Aorta (tissue), 5 donors: ENCODE results near the gene MRE11. TPM values are rescaled to one million over a fixed set of nuclear protein-coding genes. Genes with fewer than 3 reads are reported as not detected.

Source experiments
- ATAC-seq: fragments of 200-7000 bp; cut with Tn5 transposase; one replicate; pipeline ENCODE4 v1.9.1; 2022; ENCODE audit warnings: moderate library complexity; ENCODE audit not compliant: low FRiP score
- DNase-seq, 2 donors: peaks; one replicate each; pipeline ENCODE4 v3.0.0-alpha.2; 2020
- H3K27ac ChIP-seq, 2 donors: one replicate each; pipeline ENCODE4 v1.5.1; 2013; ENCODE audit warnings: low read length in 2 of 2, mild to moderate bottlenecking in 2 of 2, moderate library complexity in 2 of 2, control low read depth in 1 of 2, inconsistent platforms in 1 of 2, low read depth in 1 of 2
- H3K27me3 ChIP-seq, 2 donors: one replicate each; pipeline ENCODE4 v1.6.1; 2013; ENCODE audit warnings: control low read depth in 1 of 2, low read length in 1 of 2, mild to moderate bottlenecking in 1 of 2, moderate library complexity in 1 of 2; ENCODE audit not compliant: insufficient read depth in 2 of 2, control insufficient read depth in 1 of 2
- H3K36me3 ChIP-seq, 2 donors: one replicate each; pipeline ENCODE4 v1.6.1; 2013; ENCODE audit warnings: control low read depth in 1 of 2, low read length in 1 of 2, mild to moderate bottlenecking in 1 of 2; ENCODE audit not compliant: insufficient read depth in 2 of 2, control insufficient read depth in 1 of 2
- H3K4me1 ChIP-seq, 2 donors: one replicate each; pipeline ENCODE4 v1.6.1; 2013; ENCODE audit warnings: low read length in 2 of 2, control low read depth in 1 of 2, mild to moderate bottlenecking in 1 of 2, moderate library complexity in 1 of 2; ENCODE audit not compliant: insufficient read depth in 2 of 2, control insufficient read depth in 1 of 2
- H3K4me3 ChIP-seq, 2 donors: one replicate each; pipeline ENCODE4 v1.5.1; 2013; ENCODE audit warnings: low read length in 2 of 2, control low read depth in 1 of 2, mild to moderate bottlenecking in 1 of 2
- H3K9me3 ChIP-seq: one replicate; pipeline ENCODE4 v1.6.1; 2013; ENCODE audit warnings: mild to moderate bottlenecking, low read length; ENCODE audit not compliant: control insufficient read depth
- WGBS, 2 donors: extraction: QIAGEN DNeasy Blood & Tissue Kit; methylation state at CpG; one replicate each; pipeline ENCODE4 v1.1.7; 2013; 5-methylcytosine and 5-hydroxymethylcytosine counted together
- intact Hi-C, 2 donors: fragments of 100-400 bp; cut with DNase I; formaldehyde crosslinking; loops; one replicate each; pipeline versions ENCODE4 v1.14.2 to v1.15.0; 2022
- polyA plus RNA-seq, 2 donors: library from polyadenylated mRNA; stranded (reverse); fragments of 200-250 nt; gene quantifications; one replicate each; pipeline ENCODE4 v1.2.3, GENCODE V29; 2013
- total RNA-seq, 2 donors: library from RNA; stranded (reverse); fragmentation: NEBNext Ultra II Directional; extraction: Animal tissue kit (Norgen Biotek cat#: 25700); gene quantifications; one replicate each; pipeline ENCODE4 v1.2.1, GENCODE V29; 2021
- donor health status: healthy with polysubstance abuse.
- donor health status: Bipolar disorder and iron deficiency.
- donor health status: DM: no; HTN: no; CAD: no.
- donor health status: DM: no; HTN: no; CAD: no.
- donor health status: DM: yes; HTN: yes; CAD: no.

The MRE11 gene
- total and polyA plus RNA-seq, 4 donors = 3.4 to 27.9 (median 10.5) TPM

DNA sequence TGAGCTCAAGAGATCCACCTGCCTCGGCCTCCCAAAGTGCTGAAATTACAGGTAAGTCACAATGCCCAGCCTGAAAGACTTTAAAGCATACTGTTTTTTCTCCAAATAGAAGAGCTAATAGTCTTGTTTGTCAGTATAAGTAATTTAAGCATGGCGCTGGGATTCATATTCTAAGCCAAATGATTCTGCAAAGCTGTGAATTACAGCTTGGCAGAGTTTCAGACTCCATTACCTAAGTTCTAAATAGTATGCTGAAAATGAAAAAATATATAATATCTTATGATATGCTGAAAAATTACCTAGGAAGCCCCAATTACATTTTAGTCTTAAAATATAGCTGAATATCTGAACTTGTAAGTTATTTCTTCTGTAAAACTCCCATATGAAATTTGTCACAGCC, 39.3 kb downstream of the MRE11 start:
- ATAC-seq (no peak), DNase-seq (no peak)
- intact Hi-C loops = no loop called here
- Histone ChIP-seq H3K27me3 (no peaks in the 10 kb centered on the region), H3K4me1 (no peaks in the 10 kb centered on the region), H3K9me3 (no peaks in the 10 kb centered on the region), H3K27ac (no peak overlapping the region), H3K4me3 (no peak overlapping the region), H3K36me3 (no peaks in the 10 kb centered on the region)
- WGBS, 2 donors = 98 to 100% methylated on average over 2 of the region's 2 CpGs

DNA sequence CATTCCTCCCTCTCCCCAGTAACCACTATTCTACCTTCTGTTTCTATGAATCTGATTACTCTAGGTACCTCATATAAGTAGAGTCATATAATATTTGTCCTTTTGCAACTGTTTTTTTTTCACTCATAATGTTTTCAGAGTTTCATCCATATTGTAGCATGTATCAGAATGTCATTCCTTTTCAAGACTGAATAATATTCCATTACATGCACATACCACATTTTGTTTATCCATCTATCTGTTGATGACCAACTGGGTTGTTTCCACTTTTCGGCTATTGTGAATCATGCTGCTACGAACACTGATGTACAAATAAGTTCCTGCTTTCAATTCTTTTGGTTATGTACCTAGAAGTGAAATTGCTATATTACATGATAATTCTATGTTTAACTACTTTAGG, 40.7 kb downstream of the MRE11 start:
- no peaks in the 10 kb centered on the region for H3K9me3 ChIP-seq
- no peaks in the 10 kb centered on the region for H3K4me1 ChIP-seq
- no peaks in the 10 kb centered on the region for H3K27me3 ChIP-seq
- no peaks in the 10 kb centered on the region for H3K36me3 ChIP-seq
- ATAC-seq (no peak), DNase-seq (no peak)
- intact Hi-C loops = no loop called here
- 98 to 100% methylated on average over 2 of the region's 2 CpGs for WGBS, 2 donors
- no peak overlapping the region for H3K27ac ChIP-seq
- H3K4me3 ChIP-seq = no peak overlapping the region

DNA sequence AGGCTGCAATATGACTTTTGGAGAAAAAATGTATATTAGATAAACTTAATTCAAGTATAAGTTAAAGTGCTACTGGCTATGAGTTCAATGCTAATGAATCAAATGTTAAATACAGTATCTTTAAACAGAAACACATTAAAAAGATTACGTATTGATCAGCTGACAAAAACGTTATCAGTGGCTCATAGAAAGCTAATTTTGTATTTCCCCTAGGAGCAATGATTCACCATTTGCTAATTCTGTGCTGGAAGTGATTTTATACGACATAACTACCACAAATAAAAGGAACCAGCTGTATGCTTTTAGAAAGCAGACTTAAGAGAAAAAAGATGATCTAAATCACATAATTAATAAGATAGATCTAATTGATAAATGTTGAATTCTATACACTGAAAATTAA, 43.6 kb downstream of the MRE11 start:
- WGBS, 2 donors = 37 to 48% methylated on average over 3 of the region's 3 CpGs
- H3K9me3 ChIP-seq = no peaks in the 10 kb centered on the region
- DNase-seq = no peak
- ATAC-seq = no peak
- H3K36me3 ChIP-seq = peaks cover 0 to 1% of the 10 kb centered on the region in 2 donors
- no peak overlapping the region for H3K27ac ChIP-seq
- intact Hi-C loops = no loop called here
- H3K4me1 ChIP-seq = no peaks in the 10 kb centered on the region
- no peaks in the 10 kb centered on the region for H3K27me3 ChIP-seq
- no peak overlapping the region for H3K4me3 ChIP-seq

DNA sequence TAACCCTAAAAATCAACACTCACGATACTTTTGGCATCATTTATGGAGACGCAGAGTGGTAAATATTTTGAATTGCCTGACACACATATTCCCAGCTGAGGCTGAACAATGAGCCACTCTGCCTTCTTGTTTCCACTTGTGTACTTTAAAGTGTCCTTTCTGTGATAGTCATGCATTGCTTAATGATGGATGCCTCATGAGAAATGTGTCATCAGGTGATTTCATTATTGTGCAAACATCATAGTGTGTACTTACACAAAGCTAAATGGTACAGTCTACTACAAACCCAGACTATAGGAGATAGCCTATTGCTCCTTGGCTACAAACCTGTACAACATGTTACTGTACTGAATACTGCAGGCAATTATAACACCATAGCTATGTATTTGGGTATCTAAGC, 44.2 kb downstream of the MRE11 start:
- no peak for ATAC-seq
- H3K27ac ChIP-seq = no peak overlapping the region
- H3K4me1 ChIP-seq = no peaks in the 10 kb centered on the region
- H3K9me3 ChIP-seq = no peaks in the 10 kb centered on the region
- DNase-seq = no peak
- 58 to 75% methylated on average over 2 of the region's 2 CpGs for WGBS, 2 donors
- H3K27me3 ChIP-seq = no peaks in the 10 kb centered on the region
- H3K4me3 ChIP-seq = no peak overlapping the region
- H3K36me3 ChIP-seq = peaks cover 0 to 1% of the 10 kb centered on the region in 2 donors
- intact Hi-C loops = no loop called here

DNA sequence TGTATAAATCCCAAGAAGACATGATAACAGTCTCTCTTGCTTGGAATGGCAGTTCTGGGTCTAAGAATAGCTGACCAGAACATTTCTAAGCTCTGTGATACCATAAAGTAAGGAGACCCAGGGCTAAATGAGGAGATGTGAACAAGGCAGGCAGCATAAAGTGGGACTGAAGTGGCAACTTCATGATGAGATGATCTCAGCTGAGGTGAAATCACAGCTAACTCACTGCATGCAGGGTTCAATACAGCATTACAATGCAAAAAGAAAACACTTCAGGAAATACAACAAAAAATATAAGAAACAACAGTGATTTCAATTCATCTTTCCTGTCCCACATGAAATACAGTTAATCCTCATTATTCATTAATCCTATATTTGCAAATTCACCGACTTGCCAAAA, 44.6 kb downstream of the MRE11 start:
- no peak overlapping the region for H3K27ac ChIP-seq

DNA sequence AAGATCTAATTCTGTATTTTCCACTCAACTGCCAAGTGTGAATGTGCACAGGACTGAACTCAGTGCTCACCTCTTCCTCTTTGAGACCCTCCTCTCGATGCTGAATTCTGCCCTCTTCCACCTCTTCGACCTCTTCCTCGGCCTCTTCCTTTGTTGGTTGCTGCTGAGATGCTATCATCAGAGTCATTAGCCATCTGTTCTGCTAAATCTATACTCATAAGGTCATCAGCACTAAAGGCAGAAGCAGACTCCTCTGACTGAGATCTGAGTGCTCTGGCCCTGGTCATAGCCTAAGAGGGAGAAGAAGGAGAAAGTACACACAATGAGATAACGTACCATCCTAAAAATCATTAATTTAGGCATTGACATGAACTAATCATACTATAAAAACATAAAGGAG, 46.5 kb downstream of the MRE11 start:
- no peak for ATAC-seq
- Histone ChIP-seq H3K27me3 (no peaks in the 10 kb centered on the region), H3K27ac (no peak overlapping the region), H3K4me1 (no peaks in the 10 kb centered on the region), H3K9me3 (no peaks in the 10 kb centered on the region), H3K36me3 (peaks cover 0 to 1% of the 10 kb centered on the region in 2 donors), H3K4me3 (no peak overlapping the region)
- 92 to 93% methylated on average over 4 of the region's 4 CpGs for WGBS, 2 donors
- intact Hi-C loops = no loop called here
- no peak for DNase-seq

More for the DNA sequence above, 44.6 kb downstream of the MRE11 start:
- DNase-seq (no peak), ATAC-seq (no peak)
- H3K9me3 ChIP-seq = no peaks in the 10 kb centered on the region
- H3K36me3 ChIP-seq = peaks cover 0 to 1% of the 10 kb centered on the region in 2 donors
- H3K4me3 ChIP-seq = no peak overlapping the region
- H3K4me1 ChIP-seq = no peaks in the 10 kb centered on the region
- no peaks in the 10 kb centered on the region for H3K27me3 ChIP-seq
- intact Hi-C loops = no loop called here
- WGBS, 2 donors = 85 to 92% methylated on average over 1 of the region's 1 CpG

DNA sequence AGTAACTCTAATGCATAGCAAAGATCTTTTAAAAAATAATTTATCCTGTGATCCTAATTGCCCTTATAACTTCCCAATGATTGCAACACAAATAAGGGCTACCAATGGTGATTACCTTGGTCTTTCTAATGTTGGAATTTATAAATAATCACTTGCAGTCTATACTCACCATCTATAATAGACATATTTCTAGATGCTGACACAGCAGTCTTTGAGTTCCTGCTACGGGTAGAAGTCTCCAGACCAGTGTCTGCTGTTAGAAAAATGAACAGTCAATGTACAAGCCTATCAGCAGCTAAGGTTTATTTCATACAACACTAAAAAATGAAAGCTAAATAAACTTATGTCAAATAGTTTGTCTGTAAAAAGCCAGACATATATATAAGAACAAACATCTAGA, 48.0 kb downstream of the MRE11 start:
- ATAC-seq (no peak), DNase-seq (no peak)
- Histone ChIP-seq H3K36me3 (peaks cover 1 to 3% of the 10 kb centered on the region in 2 donors), H3K27ac (no peak overlapping the region), H3K27me3 (no peaks in the 10 kb centered on the region), H3K4me3 (no peak overlapping the region), H3K9me3 (no peaks in the 10 kb centered on the region), H3K4me1 (no peaks in the 10 kb centered on the region)
- 72 to 83% methylated on average over 1 of the region's 1 CpG for WGBS, 2 donors
- intact Hi-C loops = no loop called here

DNA sequence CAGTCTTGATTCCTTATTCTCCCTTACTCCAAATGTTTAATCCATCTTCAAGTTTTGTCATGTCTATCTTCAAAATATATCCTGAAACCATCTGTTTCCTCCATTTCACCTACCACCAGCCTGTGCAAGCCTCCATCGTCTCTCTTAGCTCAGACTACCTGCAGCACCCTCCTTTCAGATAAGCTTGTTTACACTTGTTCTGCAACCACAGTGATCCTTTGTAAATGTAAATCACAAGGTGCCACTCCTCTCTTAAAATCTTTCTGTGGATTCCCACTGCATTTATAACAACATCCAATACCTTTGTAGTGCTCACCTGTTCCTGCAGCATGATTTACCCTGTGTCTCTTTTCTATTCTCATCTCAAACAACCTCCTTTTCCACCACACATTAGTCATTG, 60.6 kb downstream of the MRE11 start:
- WGBS, 2 donors = 56 to 58% methylated on average over 1 of the region's 1 CpG
- intact Hi-C loops = no loop called here
- Histone ChIP-seq H3K27me3 (no peaks in the 10 kb centered on the region), H3K27ac (no peak overlapping the region), H3K4me1 (no peaks in the 10 kb centered on the region), H3K4me3 (no peak overlapping the region), H3K36me3 (peaks cover 2 to 3% of the 10 kb centered on the region in 2 donors), H3K9me3 (no peaks in the 10 kb centered on the region)
- ATAC-seq (no peak), DNase-seq (no peak)

DNA sequence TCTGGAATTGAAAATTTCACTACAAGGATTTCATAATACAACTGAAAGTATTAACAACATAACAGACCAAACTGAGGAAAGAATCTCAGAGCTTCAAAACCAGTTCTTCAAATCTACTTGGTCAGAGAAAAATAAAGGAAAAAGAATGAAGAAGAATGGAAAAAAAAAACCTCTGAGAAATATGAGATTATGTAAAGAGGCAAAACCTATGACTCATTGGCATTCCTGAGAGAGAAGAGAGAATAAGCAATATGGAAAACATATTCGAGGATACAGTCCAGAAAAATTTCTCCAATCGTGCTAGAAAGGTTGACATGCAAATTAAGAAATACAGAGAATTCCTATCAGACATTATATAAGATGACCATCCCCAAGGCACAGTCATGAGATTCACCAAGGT, 69.0 kb downstream of the MRE11 start:
- Histone ChIP-seq H3K27ac (no peak overlapping the region), H3K9me3 (no peaks in the 10 kb centered on the region), H3K4me1 (no peaks in the 10 kb centered on the region), H3K27me3 (no peaks in the 10 kb centered on the region), H3K36me3 (peaks cover 3 to 4% of the 10 kb centered on the region in 2 donors), H3K4me3 (no peak overlapping the region)
- DNase-seq (no peak), ATAC-seq (no peak)
- intact Hi-C loops = no loop called here
- 77 to 80% methylated on average over 2 of the region's 2 CpGs for WGBS, 2 donors
